Motor neuron (in vitro differentiated cells): ENCODE measurements around the gene CDC25A. TPM values are rescaled to one million over a fixed set of nuclear protein-coding genes. Genes with fewer than 3 reads are reported as not detected.

Experiments
- ATAC-seq, 8 experiments: fragments of 200-7000 bp; cut with Tn5 transposase; replicated peaks in 6 of 8; 2 replicates each; pipeline ENCODE4 v1.8.0; 2021; ENCODE audit warnings: mild to moderate bottlenecking in 8 of 8, moderate library complexity in 8 of 8
- H3K27ac ChIP-seq, 2 donors: fragments of 250-450 bp; sonication (Bioruptor Pico); 2 replicates each; pipeline ENCODE4 v1.9.0; 2021; ENCODE audit warnings: antibody characterized with exemption in 2 of 2, mild to moderate bottlenecking in 2 of 2, moderate library complexity in 1 of 2
- H3K4me1 ChIP-seq, 2 donors: fragments of 250-450 bp; sonication (Bioruptor Pico); replicated peaks in 1 of 2; 2 replicates each; pipeline ENCODE4 v1.6.1; 2021; ENCODE audit warnings: antibody characterized with exemption in 2 of 2, mild to moderate bottlenecking in 2 of 2, moderate library complexity in 1 of 2
- H3K4me3 ChIP-seq, 5 donors: fragments of 250-450 bp; sonication (Bioruptor Pico); 2 replicates each; pipeline ENCODE4 v1.9.0; 2021; ENCODE audit warnings: antibody characterized with exemption in 5 of 5, mild to moderate bottlenecking in 5 of 5, moderate library complexity in 4 of 5
- WGBS, 10 experiments: fragments of 450-650 bp; shearing (Covaris generic); methylation state at CpG; one replicate each; pipeline ENCODE4 v1.0.0; 2022; 5-methylcytosine and 5-hydroxymethylcytosine counted together
- in situ Hi-C, 9 experiments: fragments of 400-800 bp; cut with MboI; loops; one replicate each; pipeline ENCODE4 v1.15.0; 2021; ENCODE audit warnings: low sequenced_read_pairs in 9 of 9, low pct_unique_long_range_greater_than_20kb in 2 of 9; ENCODE audit not compliant: unreplicated experiment in 9 of 9
- total RNA-seq, 8 experiments: library from RNA; unstranded; fragments of 300-600 nt; gene quantifications; 2 replicates each; pipeline versions ENCODE4 v1.2.3 to v1.2.4, GENCODE V29; 2022

The CDC25A gene
- total RNA-seq, 8 experiments from 2014 or later = 3.7 to 33.8 (median 13.2) TPM

GRCh38 chr3:48110463-48110862 is 77.8 kb downstream of the CDC25A start:
- no peak for ATAC-seq
- no peak overlapping the region for H3K4me3 ChIP-seq
- no peak overlapping the region for H3K27ac ChIP-seq
- no peaks in the 10 kb centered on the region for H3K4me1 ChIP-seq
- in situ Hi-C loops = no loop called here
- 56 to 100% (median 93%) methylated on average over 1 to 2 of the region's 2 CpGs; no CpG with 5 or more reads in 4 of the 10 experiments for WGBS, 10 experiments

GRCh38 chr3:48107227-48107626 is 81.0 kb downstream of the CDC25A start:
- Histone ChIP-seq H3K4me3 (no peak overlapping the region), H3K27ac (no peak overlapping the region), H3K4me1 (no peaks in the 10 kb centered on the region)
- 57 to 100% (median 81%) methylated on average over 1 to 3 of the region's 3 CpGs; no CpG with 5 or more reads in 3 of the 10 experiments for WGBS, 10 experiments
- in situ Hi-C loops = no loop called here
- ATAC-seq = no peak

Other genes starting within 250 kb of the CDC25A start
- gene MAP4, start 172.0 kb downstream of the CDC25A start, total RNA-seq = 100 to 1,000 TPM in 7 of 8 experiments, 10 to 100 TPM in 1; 62.7 to 256 (median 142) TPM
- gene CAMP, start 35.1 kb upstream of the CDC25A start, total RNA-seq = 100 to 1,000 TPM in 1 of 8 experiments, 1 to 10 TPM in 1, under 1 TPM in 1, not detected in 5; 0.70 to 488 (median 6.5) TPM
- gene ZNF589, start 52.7 kb upstream of the CDC25A start, total RNA-seq = 10 to 100 TPM; 12.7 to 35.7 (median 18.0) TPM
- 10 to 100 TPM; 17.1 to 28.5 (median 21.5) TPM for gene NME6, start 113.0 kb upstream of the CDC25A start, total RNA-seq
- gene SPINK8, start 145.2 kb upstream of the CDC25A start, total RNA-seq = not detected
- gene FBXW12, start 183.8 kb upstream of the CDC25A start, total RNA-seq = under 1 TPM in 7 of 8 experiments, not detected in 1; 0.15 to 0.96 (median 0.38) TPM
- 10 to 100 TPM; 20.1 to 54.4 (median 34.7) TPM for gene PLXNB1, start 241.7 kb upstream of the CDC25A start, total RNA-seq